ENCODE data around the gene UQCC5.

DNA sequence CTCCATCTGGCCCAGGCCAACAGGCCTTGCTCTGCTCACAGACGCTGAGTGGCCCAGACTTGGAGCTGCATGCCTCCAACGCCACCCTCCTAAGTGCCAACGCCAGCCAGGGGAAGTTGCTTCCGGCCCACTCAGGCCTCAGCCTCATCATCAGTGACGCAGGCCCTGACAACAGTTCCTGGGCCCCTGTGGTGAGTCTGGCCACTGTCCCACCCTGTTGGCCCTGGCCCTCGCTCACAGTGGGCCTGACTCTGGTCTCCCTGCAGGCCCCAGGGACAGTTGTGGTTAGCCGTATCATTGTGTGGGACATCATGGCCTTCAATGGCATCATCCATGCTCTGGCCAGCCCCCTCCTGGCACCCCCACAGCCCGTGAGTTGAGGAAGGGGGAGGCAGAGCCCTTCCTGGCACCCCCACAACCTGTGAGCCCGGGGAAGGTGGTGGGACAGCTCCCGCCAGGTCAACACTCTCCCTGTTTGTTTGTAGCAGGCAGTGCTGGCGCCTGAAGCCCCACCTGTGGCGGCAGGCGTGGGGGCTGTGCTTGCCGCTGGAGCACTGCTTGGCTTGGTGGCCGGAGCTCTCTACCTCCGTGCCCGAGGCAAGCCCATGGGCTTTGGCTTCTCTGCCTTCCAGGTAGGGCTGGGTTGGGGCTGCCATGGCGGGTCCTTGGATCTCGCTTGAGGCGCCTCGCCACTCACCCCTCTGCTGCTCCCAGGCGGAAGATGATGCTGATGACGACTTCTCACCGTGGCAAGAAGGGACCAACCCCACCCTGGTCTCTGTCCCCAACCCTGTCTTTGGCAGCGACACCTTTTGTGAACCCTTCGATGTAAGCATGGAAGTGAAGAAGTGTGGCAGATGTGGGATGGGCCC, 12.8 kb upstream of the UQCC5 start:
- TF ChIP-seq, protein P1, sequence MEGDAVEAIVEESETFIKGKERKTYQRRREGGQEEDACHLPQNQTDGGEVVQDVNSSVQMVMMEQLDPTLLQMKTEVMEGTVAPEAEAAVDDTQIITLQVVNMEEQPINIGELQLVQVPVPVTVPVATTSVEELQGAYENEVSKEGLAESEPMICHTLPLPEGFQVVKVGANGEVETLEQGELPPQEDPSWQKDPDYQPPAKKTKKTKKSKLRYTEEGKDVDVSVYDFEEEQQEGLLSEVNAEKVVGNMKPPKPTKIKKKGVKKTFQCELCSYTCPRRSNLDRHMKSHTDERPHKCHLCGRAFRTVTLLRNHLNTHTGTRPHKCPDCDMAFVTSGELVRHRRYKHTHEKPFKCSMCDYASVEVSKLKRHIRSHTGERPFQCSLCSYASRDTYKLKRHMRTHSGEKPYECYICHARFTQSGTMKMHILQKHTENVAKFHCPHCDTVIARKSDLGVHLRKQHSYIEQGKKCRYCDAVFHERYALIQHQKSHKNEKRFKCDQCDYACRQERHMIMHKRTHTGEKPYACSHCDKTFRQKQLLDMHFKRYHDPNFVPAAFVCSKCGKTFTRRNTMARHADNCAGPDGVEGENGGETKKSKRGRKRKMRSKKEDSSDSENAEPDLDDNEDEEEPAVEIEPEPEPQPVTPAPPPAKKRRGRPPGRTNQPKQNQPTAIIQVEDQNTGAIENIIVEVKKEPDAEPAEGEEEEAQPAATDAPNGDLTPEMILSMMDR (IDR thresholded peaks at IDR 0.05): no peak
- no peak for TF ChIP-seq POLR2A (IDR thresholded peaks at IDR 0.05)

All from uterus (tissue), 2 donors.